DMS53 treated with DMSO at 0.1 percent for 48 hours (cell line): ENCODE data around the gene ZSWIM3.

Experiments
- DNase-seq: peaks from one replicate; lab custom pipeline; 2025; ENCODE audit not compliant: unreplicated experiment; lab: John Stamatoyannopoulos, UW

Gene ZSWIM3

GRCh38 chr20:45927071-45927878 lies 69.9 kb downstream of the ZSWIM3 start:
- DNase-seq = no peak
